IPS-20b (cell line): ENCODE data around the gene CIB4.

ENCODE experiments used
- H3K27ac ChIP-seq: one replicate; pipeline ENCODE4 v1.5.1; 2013; ENCODE audit warnings: low read length
- H3K27me3 ChIP-seq: 2 replicates; pipeline ENCODE4 v1.6.1; 2013; ENCODE audit warnings: mild to moderate bottlenecking, low read length, inconsistent platforms; ENCODE audit not compliant: insufficient read depth
- H3K36me3 ChIP-seq: 2 replicates; pipeline ENCODE4 v1.6.1; 2013; ENCODE audit warnings: low read depth, mild to moderate bottlenecking, inconsistent platforms, low read length, moderate library complexity; ENCODE audit not compliant: insufficient read depth
- H3K4me1 ChIP-seq: 2 replicates; pipeline ENCODE4 v1.6.1; 2013; ENCODE audit warnings: mild to moderate bottlenecking, control low read depth, inconsistent platforms, low read length, moderate library complexity; ENCODE audit not compliant: insufficient read depth
- H3K4me3 ChIP-seq: 2 replicates; pipeline ENCODE4 v1.5.1; 2013; ENCODE audit warnings: mild to moderate bottlenecking, low read length, inconsistent platforms
- H3K9ac ChIP-seq: 2 replicates; pipeline ENCODE4 v1.6.1; 2013; ENCODE audit warnings: low read depth, mild to moderate bottlenecking, inconsistent platforms, low read length, moderate library complexity
- H3K9me3 ChIP-seq: 2 replicates; pipeline ENCODE4 v1.6.1; 2013; ENCODE audit warnings: mild to moderate bottlenecking, low read depth, low read length, inconsistent platforms; ENCODE audit not compliant: insufficient read depth

Gene CIB4

GRCh38 chr2:26595146-26595545 is 46.0 kb downstream of the CIB4 start:
- H3K4me1 ChIP-seq, result no peaks in the 10 kb centered on the region; the same call in 1 of the 2 replicates
- H3K27me3 ChIP-seq, result no peaks in the 10 kb centered on the region
- H3K9me3 ChIP-seq, result no peaks in the 10 kb centered on the region
- H3K4me3 ChIP-seq, result no peak overlapping the region
- H3K27ac ChIP-seq, result no peak overlapping the region
- H3K9ac ChIP-seq, result no peak overlapping the region
- no peaks in the 10 kb centered on the region for H3K36me3 ChIP-seq

GRCh38 chr2:26591619-26592505 is 49.3 kb downstream of the CIB4 start:
- H3K9ac ChIP-seq, result no peak overlapping the region
- no peak overlapping the region for H3K4me3 ChIP-seq
- no peaks in the 10 kb centered on the region for H3K36me3 ChIP-seq
- no peak overlapping the region for H3K27ac ChIP-seq
- H3K4me1 ChIP-seq, result no peaks in the 10 kb centered on the region; the same call in 1 of the 2 replicates
- peaks cover 3% of the 10 kb centered on the region; the same call in 1 of the 2 replicates for H3K27me3 ChIP-seq
- H3K9me3 ChIP-seq, result no peaks in the 10 kb centered on the region

- Histone ChIP-seq H3K9me3 (no peaks in the 10 kb centered on the region), H3K27me3 (peaks cover 3% of the 10 kb centered on the region; the same call in 1 of the 2 replicates), H3K36me3 (no peaks in the 10 kb centered on the region), H3K4me1 (no peaks in the 10 kb centered on the region; the same call in 1 of the 2 replicates), H3K9ac (no peak overlapping the region), H3K4me3 (no peak overlapping the region), H3K27ac (no peak overlapping the region)
These were observed 50.1 kb downstream of the CIB4 start for GRCh38 chr2:26590980-26591618.

- H3K9me3 ChIP-seq, result no peaks in the 10 kb centered on the region
- peaks cover 3% of the 10 kb centered on the region; the same call in 1 of the 2 replicates for H3K27me3 ChIP-seq
- no peak overlapping the region for H3K4me3 ChIP-seq
- H3K27ac ChIP-seq, result no peak overlapping the region
- H3K9ac ChIP-seq, result no peak overlapping the region
- no peaks in the 10 kb centered on the region for H3K36me3 ChIP-seq
- H3K4me1 ChIP-seq, result no peaks in the 10 kb centered on the region; the same call in 1 of the 2 replicates
These were observed 50.7 kb downstream of the CIB4 start for GRCh38 chr2:26590508-26590907.

- H3K4me3 ChIP-seq, result no peak overlapping the region
- H3K9me3 ChIP-seq, result no peaks in the 10 kb centered on the region
- H3K4me1 ChIP-seq, result no peaks in the 10 kb centered on the region
- no peak overlapping the region for H3K27ac ChIP-seq
- peaks cover 3% of the 10 kb centered on the region; the same call in 1 of the 2 replicates for H3K27me3 ChIP-seq
- H3K9ac ChIP-seq, result no peak overlapping the region
- no peaks in the 10 kb centered on the region for H3K36me3 ChIP-seq
These were observed 52.6 kb downstream of the CIB4 start for GRCh38 chr2:26588576-26588975.

GRCh38 chr2:26587994-26588393 is 53.2 kb downstream of the CIB4 start:
- no peaks in the 10 kb centered on the region for H3K36me3 ChIP-seq
- no peak overlapping the region for H3K9ac ChIP-seq
- H3K27ac ChIP-seq, result no peak overlapping the region
- peaks cover 3% of the 10 kb centered on the region; the same call in 1 of the 2 replicates for H3K27me3 ChIP-seq
- H3K4me1 ChIP-seq, result no peaks in the 10 kb centered on the region
- no peak overlapping the region for H3K4me3 ChIP-seq
- H3K9me3 ChIP-seq, result no peaks in the 10 kb centered on the region

GRCh38 chr2:26585966-26586365 is 55.2 kb downstream of the CIB4 start:
- H3K9me3 ChIP-seq, result no peaks in the 10 kb centered on the region
- no peak overlapping the region for H3K4me3 ChIP-seq
- H3K27me3 ChIP-seq, result peaks cover 3% of the 10 kb centered on the region; the same call in 1 of the 2 replicates
- H3K9ac ChIP-seq, result no peak overlapping the region
- no peak overlapping the region for H3K27ac ChIP-seq
- H3K36me3 ChIP-seq, result no peaks in the 10 kb centered on the region
- H3K4me1 ChIP-seq, result no peaks in the 10 kb centered on the region

- H3K36me3 ChIP-seq, result no peaks in the 10 kb centered on the region
- H3K27me3 ChIP-seq, result peaks cover 3% of the 10 kb centered on the region; the same call in 1 of the 2 replicates
- H3K4me1 ChIP-seq, result no peaks in the 10 kb centered on the region
- H3K9me3 ChIP-seq, result no peaks in the 10 kb centered on the region
- H3K27ac ChIP-seq, result no peak overlapping the region
- H3K9ac ChIP-seq, result no peak overlapping the region
- no peak overlapping the region for H3K4me3 ChIP-seq
These were observed 56.1 kb downstream of the CIB4 start for GRCh38 chr2:26585100-26585499.

GRCh38 chr2:26584656-26585055 is 56.5 kb downstream of the CIB4 start:
- Histone ChIP-seq H3K4me1 (no peaks in the 10 kb centered on the region), H3K9ac (no peak overlapping the region), H3K27me3 (peaks cover 3% of the 10 kb centered on the region; the same call in 1 of the 2 replicates), H3K4me3 (no peak overlapping the region), H3K36me3 (no peaks in the 10 kb centered on the region), H3K27ac (no peak overlapping the region), H3K9me3 (no peaks in the 10 kb centered on the region)

- Histone ChIP-seq H3K36me3 (no peaks in the 10 kb centered on the region), H3K4me1 (no peaks in the 10 kb centered on the region), H3K27me3 (peaks cover 3% of the 10 kb centered on the region; the same call in 1 of the 2 replicates), H3K4me3 (no peak overlapping the region), H3K27ac (no peak overlapping the region), H3K9ac (no peak overlapping the region), H3K9me3 (no peaks in the 10 kb centered on the region)
These were observed 57.0 kb downstream of the CIB4 start for GRCh38 chr2:26584191-26584590.

GRCh38 chr2:26583381-26583911 is 57.7 kb downstream of the CIB4 start:
- no peak overlapping the region for H3K4me3 ChIP-seq
- no peaks in the 10 kb centered on the region for H3K36me3 ChIP-seq
- H3K9me3 ChIP-seq, result no peaks in the 10 kb centered on the region
- H3K27ac ChIP-seq, result no peak overlapping the region
- H3K27me3 ChIP-seq, result peaks cover 1% of the 10 kb centered on the region; the same call in 1 of the 2 replicates
- H3K9ac ChIP-seq, result no peak overlapping the region
- H3K4me1 ChIP-seq, result no peaks in the 10 kb centered on the region
